D721Med (cell line): ENCODE data around the gene PIGH.
"Not testable (repeated sequence)": the region's sequence is repeated elsewhere in the genome, so short reads cannot be mapped to it uniquely, and the experiment has no call there.

Experiments used
- DNase-seq: peaks from one replicate; pipeline ENCODE4 v3.0.0; 2011; ENCODE audit warnings: low spot score; ENCODE audit not compliant: insufficient read length
- FAIRE-seq: peaks from 2 replicates; lab custom pipeline; 2011; peaks lifted over from hg19 to GRCh38; lab: Jason Lieb, UNC
- CTCF ChIP-seq: IDR thresholded peaks from 2 replicates; pipeline ENCODE4 v1.5.1; 2012; ENCODE audit warnings: mild to moderate bottlenecking, control low read depth; ENCODE audit not compliant: insufficient read depth; ENCODE audit errors: missing control alignments

The PIGH gene

GRCh38 chr14:67553547-67553946, 46.5 kb downstream of the PIGH start:
- DNase-seq: no peak
- TF ChIP-seq CTCF: no peak
- no peak for FAIRE-seq

- FAIRE-seq (no peak), DNase-seq (no peak)
- TF ChIP-seq CTCF: no peak
These were observed 48.1 kb downstream of the PIGH start for GRCh38 chr14:67551940-67552339.

- no peak for DNase-seq
- no peak for FAIRE-seq
These were observed 48.9 kb downstream of the PIGH start for GRCh38 chr14:67551123-67551522.

GRCh38 chr14:67549734-67550133, 50.3 kb downstream of the PIGH start:
- DNase-seq (no peak), FAIRE-seq (no peak)
- no peak for TF ChIP-seq CTCF

More at GRCh38 chr14:67551123-67551522, 48.9 kb downstream of the PIGH start:
- no peak for TF ChIP-seq CTCF

- no peak for TF ChIP-seq CTCF
- FAIRE-seq: no peak
These were observed 52.8 kb downstream of the PIGH start for GRCh38 chr14:67547224-67547780.

GRCh38 chr14:67544590-67544989, 55.5 kb downstream of the PIGH start:
- DNase-seq (no peak), FAIRE-seq (no peak)
- no peak for TF ChIP-seq CTCF

More at GRCh38 chr14:67547224-67547780, 52.8 kb downstream of the PIGH start:
- no peak for DNase-seq

- FAIRE-seq, DNase-seq: not testable (repeated sequence)
These were observed 57.4 kb downstream of the PIGH start for GRCh38 chr14:67542620-67543019.
